NCI-H2227 (cell line): ENCODE measurements around the gene CENPQ.
A peak's percentile ranks its signal among the peaks of the same experiment; 100 is the strongest.

Source experiments
- DNase-seq: peaks from one replicate; lab custom pipeline; 2025; ENCODE audit not compliant: unreplicated experiment; lab: John Stamatoyannopoulos, UW

The CENPQ gene

GRCh38 chr6:49504666-49505065 is 41.5 kb downstream of the CENPQ start:
- no peak for DNase-seq

DNA sequence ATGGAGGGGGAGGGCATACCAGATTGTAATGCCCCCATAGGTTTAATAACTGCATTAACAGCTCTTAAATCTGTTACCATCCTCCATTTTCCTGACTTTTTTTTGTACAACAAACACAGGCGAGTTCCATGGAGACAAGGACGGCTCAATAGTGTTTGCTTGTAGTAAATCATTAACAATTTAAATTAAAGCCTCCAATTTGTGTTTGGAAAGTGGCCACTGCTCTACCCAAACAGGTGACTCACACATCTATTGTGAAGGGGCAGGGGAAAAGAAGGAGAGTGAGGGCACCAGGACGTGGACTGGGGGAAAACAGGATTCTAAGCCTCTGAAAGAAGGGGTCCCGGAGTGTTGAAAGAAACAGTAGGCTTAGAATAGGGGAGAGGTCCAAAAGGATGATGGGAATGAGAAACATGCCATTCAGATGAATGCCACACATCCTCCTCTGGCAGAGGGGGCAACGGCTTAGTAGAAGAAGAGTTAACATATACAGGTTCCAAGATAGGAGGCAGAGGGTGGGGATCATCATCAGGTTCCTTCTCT is 43.5 kb downstream of the CENPQ start:
- no peak for DNase-seq

DNA sequence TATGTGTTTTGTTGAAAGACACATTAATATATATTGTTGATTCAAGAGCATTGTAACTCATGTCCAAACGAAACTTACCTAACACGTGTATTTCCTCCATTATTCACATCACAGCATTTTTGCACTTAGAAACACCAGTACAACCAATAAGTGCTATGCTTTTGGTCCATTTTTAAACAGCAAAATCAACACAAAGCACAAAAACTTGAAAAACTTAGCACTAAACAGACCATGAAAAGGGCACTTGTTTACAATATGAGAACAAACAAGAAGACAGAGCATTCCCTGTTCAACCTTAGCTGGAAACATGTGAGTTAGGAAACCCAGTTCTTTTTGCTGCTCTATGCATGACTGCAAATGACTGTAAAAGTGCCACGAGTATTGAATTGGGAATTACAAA is 46.2 kb downstream of the CENPQ start:
- DNase-seq: no peak

DNA sequence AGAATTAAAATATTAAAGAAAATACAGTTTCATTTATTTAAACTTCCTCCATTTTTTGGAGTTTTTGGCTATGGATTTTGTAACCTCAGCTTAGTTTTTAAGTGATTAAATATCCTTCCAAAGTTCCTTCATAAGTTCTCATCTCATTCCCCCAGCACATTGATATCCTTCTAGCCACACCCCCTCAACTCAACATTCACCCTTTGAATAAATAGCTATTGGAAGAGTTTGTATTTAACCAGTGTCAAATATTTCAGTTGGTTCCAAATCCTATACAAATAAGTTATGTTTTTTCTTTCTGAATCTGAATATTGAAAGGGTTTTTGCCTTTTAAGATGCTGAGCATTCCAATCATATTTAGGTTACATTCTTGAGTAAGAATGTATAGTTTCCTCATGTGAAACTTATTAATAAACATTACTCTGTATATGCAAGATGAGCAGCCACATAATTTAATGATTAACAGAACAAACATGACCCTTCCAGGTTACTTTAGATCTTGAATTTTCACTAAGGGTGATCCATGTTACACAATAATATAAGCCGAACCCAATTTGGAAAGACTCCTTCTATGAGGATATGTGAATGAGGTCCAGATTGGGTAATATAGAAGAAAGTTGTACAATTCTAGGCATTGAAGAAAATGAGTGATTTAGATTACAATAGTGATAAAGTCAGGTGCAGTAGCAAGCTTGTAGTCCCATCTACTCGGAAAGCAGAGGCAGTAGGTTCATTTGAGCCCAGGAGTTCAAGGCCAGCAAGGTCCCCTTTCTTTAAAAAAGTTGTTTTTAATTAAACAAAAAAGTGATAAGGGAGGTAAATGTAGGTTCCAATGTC is 50.2 kb downstream of the CENPQ start:
- DNase-seq: no peak

- no peak for DNase-seq
Observed at GRCh38 chr6:49514571-49515484, 51.7 kb downstream of the CENPQ start.

GRCh38 chr6:49515485-49516146 is 52.4 kb downstream of the CENPQ start:
- DNase-seq: no peak

GRCh38 chr6:49516147-49516505 is 53.0 kb downstream of the CENPQ start:
- no peak for DNase-seq

GRCh38 chr6:49517919-49518318 is 54.7 kb downstream of the CENPQ start:
- DNase-seq: no peak

- DNase-seq: no peak
Observed at GRCh38 chr6:49519660-49520059, 56.5 kb downstream of the CENPQ start.

DNA sequence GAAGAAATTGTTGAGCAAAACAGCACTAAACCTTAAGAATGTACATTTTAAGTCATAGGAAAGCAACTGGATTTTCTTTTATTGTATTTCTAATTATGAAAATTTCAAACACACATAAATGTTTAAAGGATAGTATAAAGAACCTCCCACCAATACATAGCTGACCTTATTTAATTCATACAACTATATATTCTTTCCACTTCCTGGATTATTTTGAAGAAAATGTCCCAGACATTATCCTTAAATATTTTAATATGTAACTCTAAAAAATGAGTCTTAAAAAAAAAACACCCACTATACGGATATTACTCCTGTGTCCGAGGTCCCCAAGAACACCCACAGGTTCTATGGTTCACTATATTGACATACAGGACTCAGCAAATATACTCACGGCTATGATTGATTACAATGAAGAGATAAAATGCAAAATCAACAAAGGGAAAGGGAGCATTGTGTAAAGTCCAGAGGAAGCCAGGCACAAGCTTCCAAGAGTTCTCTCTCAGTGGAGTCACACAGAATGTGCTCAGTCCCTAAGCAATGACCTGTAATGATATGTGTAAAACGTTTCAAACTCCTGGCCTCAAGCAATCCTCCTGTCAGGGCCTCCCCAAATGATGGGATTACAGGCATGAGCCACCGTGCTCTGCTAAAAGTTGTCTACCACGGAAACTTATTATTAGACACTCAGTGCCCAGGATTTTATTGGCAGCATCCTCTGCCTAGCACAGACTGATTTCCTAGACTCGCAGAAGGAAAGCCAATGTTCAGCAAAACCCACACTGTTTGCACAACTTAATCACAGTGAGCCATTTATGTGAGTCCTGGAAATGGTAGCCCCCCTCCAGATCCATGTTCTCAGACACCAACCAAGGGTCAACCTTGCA is 59.8 kb downstream of the CENPQ start:
- DNase-seq: no peak

DNA sequence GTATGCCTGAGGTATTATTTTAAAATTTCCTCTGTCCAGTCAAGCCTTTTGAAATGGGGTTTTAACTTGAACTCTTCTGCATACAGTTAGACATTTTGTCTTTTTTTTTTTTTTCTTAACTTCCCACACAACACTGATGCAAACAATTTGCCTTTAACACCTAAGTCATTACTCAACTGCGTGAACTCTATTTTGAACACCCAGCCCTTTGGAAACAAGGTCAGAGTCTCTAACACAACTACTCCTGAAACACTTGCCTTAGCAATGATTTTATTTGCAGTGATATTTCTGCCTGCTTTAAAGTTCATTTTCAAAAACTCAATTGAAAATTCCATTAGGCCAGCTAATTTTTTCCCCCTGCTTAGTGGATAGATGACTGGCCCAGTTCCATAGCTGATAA is 60.7 kb downstream of the CENPQ start:
- no peak for DNase-seq

GRCh38 chr6:49524541-49524940 is 61.4 kb downstream of the CENPQ start:
- no peak for DNase-seq

DNA sequence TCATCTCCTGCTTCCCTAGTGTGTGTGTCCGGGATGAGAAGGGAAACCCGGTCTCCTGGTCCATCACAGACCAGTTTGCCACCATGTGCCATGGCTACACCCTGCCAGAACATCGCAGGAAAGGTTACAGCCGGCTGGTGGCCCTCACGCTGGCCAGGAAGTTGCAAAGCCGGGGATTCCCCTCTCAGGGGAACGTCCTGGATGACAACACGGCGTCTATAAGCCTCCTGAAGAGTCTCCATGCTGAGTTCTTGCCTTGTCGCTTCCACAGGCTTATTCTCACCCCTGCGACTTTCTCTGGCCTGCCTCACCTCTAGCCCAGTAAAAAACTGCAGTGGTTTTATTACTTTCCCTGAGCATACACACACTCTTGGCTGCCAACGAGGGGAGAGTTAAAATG is 63.4 kb downstream of the CENPQ start:
- DNase-seq: no peak

DNA sequence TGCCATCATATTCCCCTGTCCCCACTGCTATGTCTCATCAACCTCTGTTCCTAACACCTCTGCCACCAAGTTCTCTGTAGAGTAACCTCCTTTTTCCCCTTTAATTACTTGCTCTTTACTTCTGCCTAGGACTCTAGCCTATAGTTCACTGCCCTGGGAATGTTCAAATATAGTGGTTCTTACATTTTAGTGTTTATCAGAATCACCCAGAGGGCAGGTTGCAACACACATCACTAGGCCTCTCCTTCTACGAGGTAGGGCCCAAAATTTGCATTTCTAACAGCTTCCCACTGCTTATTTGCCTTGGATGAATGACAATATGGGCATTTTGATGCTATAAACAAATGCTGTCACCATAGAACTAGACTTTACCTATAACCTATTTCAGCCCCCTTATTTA is 64.2 kb downstream of the CENPQ start:
- no peak for DNase-seq

DNA sequence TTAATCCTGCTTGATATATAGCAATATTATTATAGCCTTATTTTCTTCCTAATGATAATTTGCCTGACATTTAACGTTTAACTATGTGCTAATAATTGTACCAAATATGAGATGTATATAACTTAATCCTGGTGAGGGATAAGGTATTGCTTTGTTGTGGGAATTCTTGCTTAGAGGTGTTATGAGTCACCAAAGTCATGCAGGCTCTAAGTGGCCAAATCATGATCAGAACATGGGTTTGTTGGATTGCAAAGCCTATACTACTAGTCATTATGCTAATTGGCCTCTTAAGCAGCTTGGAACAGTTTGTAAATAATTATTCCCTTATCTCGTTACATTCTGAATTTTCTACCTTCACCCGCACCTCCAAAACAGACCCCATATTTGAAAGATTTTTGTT is 65.4 kb downstream of the CENPQ start:
- no peak for DNase-seq

GRCh38 chr6:49530141-49530776 is 67.1 kb downstream of the CENPQ start:
- no peak for DNase-seq

GRCh38 chr6:49531774-49532569 is 68.8 kb downstream of the CENPQ start:
- peak; percentile 53 for DNase-seq

DNA sequence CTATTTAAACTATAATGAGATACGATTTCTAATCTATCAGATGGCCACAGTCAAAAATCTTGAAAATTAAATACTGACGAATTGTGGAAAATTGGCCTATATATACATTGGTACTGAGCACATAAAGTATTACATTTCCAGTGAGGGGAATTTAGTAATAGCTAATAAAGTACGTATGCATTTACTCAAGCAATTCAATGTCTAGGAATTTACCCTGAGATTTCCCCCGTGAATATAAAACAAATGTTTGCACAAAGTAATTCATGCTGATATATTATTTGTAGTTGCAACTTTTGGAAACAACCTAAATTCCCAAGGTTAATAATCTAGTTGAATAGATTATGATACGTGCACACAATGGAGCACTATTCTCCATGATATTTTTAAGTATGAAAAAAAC is 72.6 kb downstream of the CENPQ start:
- DNase-seq: no peak

GRCh38 chr6:49539102-49539501 is 75.9 kb downstream of the CENPQ start:
- no peak for DNase-seq
